A549 (cell line): ENCODE results near the gene LSM7. TPM values are rescaled to one million over a fixed set of nuclear protein-coding genes. Genes with fewer than 3 reads are reported as not detected.

ENCODE experiments used
- ATAC-seq, 2 experiments: fragments of 200-7000 bp in 1 of 2; fragments of >200 bp in 1 of 2; cut with Nextera tagmentation in 1 of 2; cut with Tn5 transposase in 1 of 2; 3 replicates each; pipeline versions ENCODE4 v1.8.0 to v1.9.1; 2018 to 2020; ENCODE audit warnings: mild to moderate bottlenecking in 1 of 2, moderate library complexity in 1 of 2
- CTCF ChIA-PET: fragments of 300-600 bp; sonication (Branson Sonifier 250); formaldehyde crosslinking; extraction: SDS; loops from one replicate; lab custom pipeline; 2021; ENCODE audit warnings: antibody characterized with exemption, inconsistent platforms; lab: Yijun Ruan, JAX
- POLR2A ChIA-PET: fragments of 350-600 bp; formaldehyde crosslinking; extraction: SDS; loops from one replicate; lab custom pipeline; 2021; ENCODE audit warnings: antibody characterized with exemption, inconsistent platforms; lab: Yijun Ruan, JAX
- DNase-seq, 2 experiments: peaks; one replicate each; pipeline versions ENCODE4 v3.0.0 to v3.0.0-alpha.2; 2011 to 2016; ENCODE audit warnings: low read depth in 1 of 2, low spot score in 1 of 2
- FAIRE-seq: peaks from 2 replicates; lab custom pipeline; 2011; peaks lifted over from hg19 to GRCh38; lab: Jason Lieb, UNC
- H3K27ac ChIP-seq, 2 experiments: fragments of >200 bp; sonication (Bioruptor Twin); formaldehyde crosslinking; 3 replicates each; pipeline ENCODE4 v1.5.1; 2016 to 2017
- H3K4me1 ChIP-seq: fragments of >200 bp; sonication (Bioruptor Twin); formaldehyde crosslinking; 3 replicates; pipeline ENCODE4 v1.6.1; 2016
- H3K4me2 ChIP-seq: fragments of >200 bp; sonication (Bioruptor Twin); formaldehyde crosslinking; 3 replicates; pipeline ENCODE4 v1.6.1; 2016
- H3K4me3 ChIP-seq: fragments of >200 bp; sonication (Bioruptor Twin); formaldehyde crosslinking; 3 replicates; pipeline ENCODE4 v1.5.1; 2016
- H3K9me3 ChIP-seq: fragments of >200 bp; sonication (Bioruptor Twin); formaldehyde crosslinking; 3 replicates; pipeline ENCODE4 v1.6.1; 2016
- BCL3 ChIP-seq: fragments of >200 bp; sonication (Bioruptor Twin); formaldehyde crosslinking; IDR thresholded peaks from 3 replicates; pipeline ENCODE4 v1.6.1; 2016
- BHLHE40 ChIP-seq: IDR thresholded peaks from 2 replicates; pipeline ENCODE4 v1.6.1; 2012; ENCODE audit warnings: low read depth, low read length, inconsistent platforms
- CBX2 ChIP-seq: fragments of 200-600 bp; sonication (generic); IDR thresholded peaks from 2 replicates; pipeline ENCODE4 v1.6.1; 2016; ENCODE audit warnings: low read depth, mild to moderate bottlenecking, borderline replicate concordance
- CEBPB ChIP-seq, 2 experiments: fragments of >200 bp in 1 of 2; sonication (Bioruptor Twin) in 1 of 2; formaldehyde crosslinking in 1 of 2; IDR thresholded peaks; 2 replicates each; pipeline ENCODE4 v1.6.1; 2012 to 2016
- EHMT2 ChIP-seq: fragments of 200-600 bp; sonication (generic); IDR thresholded peaks from 2 replicates; pipeline ENCODE4 v1.6.1; 2016; ENCODE audit warnings: antibody characterized with exemption, low read depth, mild to moderate bottlenecking, moderate library complexity
- EP300 ChIP-seq, 2 experiments: fragments of >200 bp; sonication (Bioruptor Twin); formaldehyde crosslinking; IDR thresholded peaks; 2 replicates in 1 of 2; 3 replicates in 1 of 2; pipeline ENCODE4 v1.6.1; 2016 to 2017
- ESRRA ChIP-seq: fragments of 150-350 bp; IDR thresholded peaks from 2 replicates; pipeline ENCODE4 v1.6.1; 2014; ENCODE audit warnings: mild to moderate bottlenecking, low read length, borderline replicate concordance
- FOXS1 ChIP-seq: fragments of 250-450 bp; sonication (Bioruptor Pico); IDR thresholded peaks from 2 replicates; pipeline ENCODE4 v1.5.0; 2020; ENCODE audit warnings: mild to moderate bottlenecking, moderate library complexity
- HDAC2 ChIP-seq: fragments of 200-600 bp; sonication (generic); IDR thresholded peaks from 2 replicates; pipeline ENCODE4 v1.6.1; 2016
- HES2 ChIP-seq: fragments of >200 bp; sonication (Bioruptor Twin); formaldehyde crosslinking; IDR thresholded peaks from 2 replicates; pipeline ENCODE4 v1.6.1; 2016
- HEYL ChIP-seq: fragments of 250-450 bp; sonication (Bioruptor Pico); IDR thresholded peaks from 2 replicates; pipeline ENCODE4 v1.8.0; 2021; ENCODE audit warnings: mild to moderate bottlenecking, moderate library complexity
- HOXA7 ChIP-seq: fragments of 250-450 bp; sonication (Bioruptor Pico); IDR thresholded peaks from 2 replicates; pipeline ENCODE4 v1.5.0; 2020; ENCODE audit warnings: mild to moderate bottlenecking, moderate library complexity
- HOXB13 ChIP-seq: fragments of 250-450 bp; sonication (Bioruptor Pico); IDR thresholded peaks from 2 replicates; pipeline ENCODE4 v1.5.0; 2020; ENCODE audit warnings: low read depth, mild to moderate bottlenecking, moderate library complexity
- JUNB ChIP-seq: fragments of >200 bp; sonication (Bioruptor Twin); formaldehyde crosslinking; IDR thresholded peaks from 2 replicates; pipeline ENCODE4 v1.6.1; 2016
- KDM1A ChIP-seq: fragments of 200-600 bp; sonication (generic); IDR thresholded peaks from 2 replicates; pipeline ENCODE4 v1.6.1; 2016; ENCODE audit warnings: low read depth, mild to moderate bottlenecking
- MAFK ChIP-seq: fragments of 450-650 bp; IDR thresholded peaks from 2 replicates; pipeline ENCODE4 v1.6.1; 2014; ENCODE audit not compliant: partially characterized antibody
- MAX ChIP-seq: IDR thresholded peaks from 2 replicates; pipeline ENCODE4 v1.6.1; 2012
- MYC ChIP-seq: IDR thresholded peaks from 2 replicates; pipeline ENCODE4 v1.6.1; 2012; ENCODE audit warnings: mild to moderate bottlenecking, inconsistent platforms, low read length, improper control_type of control experiment, borderline replicate concordance
- NR3C1 ChIP-seq: fragments of >200 bp; sonication (Bioruptor Twin); formaldehyde crosslinking; IDR thresholded peaks from 3 replicates; pipeline ENCODE4 v1.6.1; 2017
- POLR2AphosphoS2 ChIP-seq: conservative IDR thresholded peaks from 2 replicates; pipeline ENCODE4 v1.6.1; 2012; ENCODE audit warnings: low read length, improper control_type of control experiment, inconsistent platforms
- RCOR1 ChIP-seq: fragments of 150-350 bp; IDR thresholded peaks from 2 replicates; pipeline ENCODE4 v1.6.1; 2014; ENCODE audit warnings: antibody characterized with exemption, low read length, low read depth
- SMC3 ChIP-seq: fragments of >200 bp; sonication (Bioruptor Twin); formaldehyde crosslinking; IDR thresholded peaks from 3 replicates; pipeline ENCODE4 v1.6.1; 2018; ENCODE audit warnings: inconsistent platforms
- TFCP2L1 ChIP-seq: fragments of 250-450 bp; sonication (Bioruptor Pico); IDR thresholded peaks from 2 replicates; pipeline ENCODE4 v1.5.0; 2021; ENCODE audit warnings: mild to moderate bottlenecking
- TP53 ChIP-seq: fragments of 250-450 bp; sonication (Bioruptor Pico); IDR thresholded peaks from 2 replicates; pipeline ENCODE4 v1.5.0; 2021; ENCODE audit warnings: mild to moderate bottlenecking, moderate library complexity
- USF2 ChIP-seq: fragments of 450-650 bp; IDR thresholded peaks from 2 replicates; pipeline ENCODE4 v1.6.1; 2014; ENCODE audit warnings: antibody characterized with exemption
- ZC3H11A ChIP-seq: fragments of 450-650 bp; IDR thresholded peaks from 2 replicates; pipeline ENCODE4 v1.6.1; 2014; ENCODE audit warnings: antibody characterized with exemption, mild to moderate bottlenecking
- ZNF302 ChIP-seq: fragments of 250-450 bp; sonication (Bioruptor Pico); IDR thresholded peaks from 2 replicates; pipeline ENCODE4 v1.9.0; 2021; ENCODE audit warnings: inconsistent platforms, mild to moderate bottlenecking, moderate library complexity
- ZSCAN20 ChIP-seq: fragments of 250-450 bp; sonication (Bioruptor Pico); IDR thresholded peaks from 2 replicates; pipeline ENCODE4 v1.8.0; 2022; ENCODE audit warnings: mild to moderate bottlenecking, moderate library complexity
- WGBS: methylation state at CpG from one replicate; pipeline ENCODE4 v1.1.6; 2017; ENCODE audit errors: missing lambda C conversion rate; 5-methylcytosine and 5-hydroxymethylcytosine counted together
- polyA plus RNA-seq, 4 experiments: library from polyadenylated mRNA; depleted of rRNA in 3 of 4; stranded (reverse); fragments of >200 nt; fragmentation: RNase III in 1 of 4; extraction: RNeasy Plus Mini Kit Qiagen cat#74134 plus additional on column Dnase treatment in 1 of 4; gene quantifications; 2 replicates in 3 of 4; 3 replicates in 1 of 4; pipeline ENCODE4 v1.2.3, GENCODE V29; 2011 to 2017

LSM7 gene
- polyA plus RNA-seq, 2 of the 4 experiments (the other 2 are of a cell fraction), result 140 to 144 TPM

GRCh38 chr19:2309734-2310362, 18.5 kb downstream of the LSM7 start:
- peak in 1 of 2 experiments; percentile 35 for DNase-seq
- H3K9me3 ChIP-seq, result peaks cover 8% of the 10 kb centered on the region; the same call in 2 of the 3 replicates
- CTCF ChIA-PET, result interaction anchor here (1.0 kb wide), 1 partner anchor 44 kb away, joined by 3 read pairs; no protein-coding TSS in a partner anchor
- TF ChIP-seq TFCP2L1, result no peak
- TF ChIP-seq HES2, result no peak
- TF ChIP-seq MYC, result no peak
- no peak for TF ChIP-seq NR3C1
- no peak for TF ChIP-seq FOXS1 (CRISPR knock-in tag)
- TF ChIP-seq EHMT2, result no peak
- TF ChIP-seq BCL3, result no peak
- no peak for TF ChIP-seq RCOR1
- no peak for TF ChIP-seq POLR2AphosphoS2
- TF ChIP-seq EP300 (IDR thresholded peaks at IDR 0.05), result no peak
- no peak for TF ChIP-seq CEBPB (IDR thresholded peaks at IDR 0.05)
- TF ChIP-seq SMC3, result no peak
- TF ChIP-seq ZC3H11A, result no peak
- no peak for TF ChIP-seq JUNB
- no peak for TF ChIP-seq USF2
- no peak for TF ChIP-seq BHLHE40
- no peak for TF ChIP-seq HOXA7
- no peak for TF ChIP-seq ESRRA
- no peak for TF ChIP-seq MAFK
- no peak for TF ChIP-seq CBX2
- TF ChIP-seq, all 56 proteins: peak for 0
- peak; percentile 32 to 41; a peak in 4 of 6 replicates for ATAC-seq
- peaks cover 10% of the 10 kb centered on the region; the same call in 2 of the 3 replicates for H3K4me1 ChIP-seq
- H3K27ac ChIP-seq, result no peak overlapping the region
- no peak overlapping the region for H3K4me3 ChIP-seq
- 0 out of 3 replicates have a peak overlapping the region, but pooled peaks have one; percentile 23 for H3K4me2 ChIP-seq
- POLR2A ChIA-PET, result no interaction called here
- no peak for FAIRE-seq
- 78% methylated on average over 10 of the region's 17 CpGs for WGBS

- POLR2A ChIA-PET, result no interaction called here
- no peak for TF ChIP-seq RCOR1
- no peak for TF ChIP-seq ZSCAN20 (CRISPR knock-in tag)
- no peak for TF ChIP-seq EHMT2
- no peak for TF ChIP-seq HOXA7
- TF ChIP-seq HEYL (CRISPR knock-in tag), result no peak
- no peak for TF ChIP-seq MYC
- no peak for TF ChIP-seq HES2
- no peak for TF ChIP-seq BCL3
- TF ChIP-seq BHLHE40, result no peak
- no peak for TF ChIP-seq USF2
- no peak for TF ChIP-seq ZNF302 (CRISPR knock-in tag)
- no peak for TF ChIP-seq MAX
- no peak for TF ChIP-seq HDAC2
- TF ChIP-seq MAFK, result no peak
- TF ChIP-seq KDM1A, result no peak
- no peak for TF ChIP-seq HOXB13 (CRISPR knock-in tag)
- no peak for TF ChIP-seq TP53 (CRISPR knock-in tag)
- no peaks in the 10 kb centered on the region for H3K9me3 ChIP-seq
- H3K4me3 ChIP-seq, result 0 out of 3 replicates have a peak within 1 kb of the TSS, but pooled peaks have one; percentile 30
- CTCF ChIA-PET, result interaction anchor here (1.2 kb wide), 1 partner anchor 13 kb away, joined by 3 read pairs; no protein-coding TSS in a partner anchor
- FAIRE-seq (no peak), ATAC-seq (no peak), DNase-seq (no peak)
- peaks cover 10% of the 10 kb centered on the region; the same call in 2 of the 3 replicates for H3K4me1 ChIP-seq
- peak within 1 kb of the TSS; percentile 67; the same call in 2 of the 3 replicates for H3K4me2 ChIP-seq
- WGBS, result 93% methylated on average over 3 of the region's 63 CpGs
- H3K27ac ChIP-seq, result peak within 1 kb of the TSS in 1 of 2 experiments; percentile 73; a peak in 2 of 6 replicates
Observed at GRCh38 chr19:2308114-2308556, 20.3 kb downstream of the LSM7 start, which contains the start of gene LINGO3. Gene LINGO3 (minus strand): TSS chr19:2308154. CDS start chr19:2291776, 16,378 bp downstream.
